Suppressor macrophage treated with lipopolysaccharide for 1 hour (primary cell): ENCODE results near the gene MARS1.
A peak's percentile ranks its signal among the peaks of the same experiment; 100 is the strongest.

Source experiments
- DNase-seq, 3 donors: peaks; one replicate each; pipeline ENCODE4 v3.0.0-alpha.2; 2020 to 2022

MARS1 gene

DNA sequence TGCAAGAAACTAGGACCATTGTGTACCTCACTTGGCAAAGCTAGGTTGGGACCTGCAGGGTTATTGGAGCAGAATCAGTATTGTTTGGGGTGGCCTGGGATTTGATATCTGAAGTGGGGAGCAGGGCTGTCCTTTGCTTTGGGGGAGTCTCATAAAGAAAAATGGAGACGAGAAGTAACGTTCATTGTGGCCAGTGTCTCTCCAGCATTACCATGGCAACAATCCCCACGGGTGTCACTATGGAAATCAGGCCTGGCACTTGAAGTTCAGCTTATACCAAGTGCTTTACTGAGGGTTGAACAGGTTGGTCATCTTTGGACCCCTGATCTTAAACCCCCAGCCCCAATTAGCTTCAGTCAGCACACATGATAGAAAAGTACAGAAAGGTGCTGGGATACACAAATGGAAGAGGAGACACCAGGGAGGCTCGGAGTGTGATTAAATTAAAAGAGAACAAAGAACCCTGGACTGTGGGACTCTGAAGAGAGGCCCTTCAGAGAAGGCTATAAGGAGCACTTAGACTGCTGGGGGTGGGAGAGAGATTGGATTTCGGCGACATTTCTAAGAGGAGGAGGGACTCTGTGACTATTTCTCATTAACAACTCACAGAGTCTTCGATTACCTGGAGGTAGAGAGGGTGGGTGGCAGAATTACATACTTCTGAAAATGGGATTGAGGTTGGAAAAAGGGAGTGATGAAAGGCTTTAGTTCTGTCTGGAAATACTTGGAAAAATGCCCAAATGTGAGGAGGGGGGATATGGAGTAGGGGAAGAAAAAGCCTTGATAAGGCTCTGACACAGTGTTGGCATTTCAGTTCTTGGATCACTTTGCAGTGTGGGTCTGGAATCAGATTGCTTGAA, 65.7 kb downstream of the MARS1 start:
- no peak for DNase-seq

GRCh38 chr12:57554453-57554852, 66.6 kb downstream of the MARS1 start:
- DNase-seq: no peak

GRCh38 chr12:57554897-57555296, 67.0 kb downstream of the MARS1 start:
- DNase-seq: no peak

DNA sequence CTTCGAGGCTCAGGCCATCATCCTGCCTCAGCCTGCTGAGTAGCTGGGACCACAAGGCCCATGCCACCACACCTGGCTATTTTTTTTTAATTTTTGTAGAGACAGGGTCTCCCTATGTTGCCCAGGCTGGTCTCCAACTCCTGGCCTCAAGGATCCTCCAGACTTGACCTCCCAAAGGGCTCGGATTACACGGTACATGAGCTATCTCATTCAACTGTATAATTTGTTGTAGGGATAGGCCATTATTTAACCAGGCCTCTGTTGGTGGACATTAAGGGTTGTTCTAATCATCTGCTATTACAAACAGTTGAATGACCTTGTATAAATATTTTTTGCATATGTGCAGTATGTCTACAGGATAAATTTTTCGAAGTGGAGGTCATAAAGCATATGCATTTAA, 71.0 kb downstream of the MARS1 start:
- no peak for DNase-seq

DNA sequence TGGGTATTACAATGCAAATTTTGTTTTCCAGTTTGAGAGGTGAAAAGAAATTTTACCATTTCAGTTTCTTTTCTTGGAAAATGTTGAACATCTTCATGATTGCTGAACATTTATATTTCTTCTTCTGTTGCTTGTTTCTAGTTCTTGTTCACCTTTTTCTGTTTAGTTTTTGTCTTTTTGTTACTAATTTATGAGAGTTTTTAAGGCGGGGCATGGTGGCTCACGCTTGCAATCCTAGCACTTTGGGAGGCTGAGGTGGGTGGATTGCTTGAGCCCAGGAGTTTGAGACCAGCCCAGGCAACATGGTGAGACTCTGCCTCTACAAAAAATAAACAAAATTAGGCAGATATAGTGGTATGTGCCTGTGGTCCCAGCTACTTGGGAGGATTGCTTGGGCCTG, 72.6 kb downstream of the MARS1 start:
- DNase-seq: no peak

DNA sequence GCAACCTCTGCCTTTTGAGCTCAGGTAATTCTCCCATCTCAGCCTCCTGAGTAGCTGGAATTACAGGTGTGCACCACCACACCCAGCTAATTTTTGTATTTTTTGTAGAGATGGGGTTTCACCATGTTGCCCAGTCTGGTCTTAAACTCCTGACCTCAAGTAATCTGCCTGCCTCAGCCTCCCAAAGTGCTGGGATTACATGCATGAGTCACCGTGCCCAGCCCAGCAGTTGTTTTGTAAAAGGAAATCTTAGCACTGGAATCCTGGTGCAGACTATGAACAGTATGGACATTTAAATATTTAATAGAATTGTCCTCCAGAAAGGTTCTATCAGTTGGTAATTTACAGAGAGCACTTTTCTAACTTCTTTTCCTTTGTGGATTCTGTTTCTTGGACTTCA, 73.2 kb downstream of the MARS1 start:
- peak in 1 of 3 donors; percentile 6 for DNase-seq

GRCh38 chr12:57563358-57563757, 75.5 kb downstream of the MARS1 start:
- DNase-seq: no peak

- no peak for DNase-seq
Observed at GRCh38 chr12:57564178-57564740, 76.4 kb downstream of the MARS1 start.
